ENCODE results near the gene FBLN5.

DNA sequence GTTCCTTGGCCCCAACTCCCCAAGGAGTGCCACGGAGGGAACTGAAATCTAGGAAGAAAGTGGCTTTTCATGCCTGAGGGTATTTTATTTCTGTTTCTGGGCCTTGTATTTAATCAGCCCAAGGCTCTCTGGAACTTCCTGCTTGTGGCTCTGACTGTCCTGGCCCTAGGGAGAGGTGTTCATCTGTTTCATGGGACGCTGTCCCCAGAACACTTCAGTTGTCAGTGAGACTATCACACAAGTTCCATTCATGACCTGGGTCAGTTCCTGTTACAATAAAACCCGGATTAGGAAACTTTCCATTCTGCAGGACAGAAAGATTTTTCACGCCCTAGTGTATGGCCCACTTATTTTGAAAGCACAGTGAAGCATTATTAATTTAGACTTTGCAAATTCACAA lies 61.7 kb downstream of the FBLN5 start:
- TF ChIP-seq, protein P1, sequence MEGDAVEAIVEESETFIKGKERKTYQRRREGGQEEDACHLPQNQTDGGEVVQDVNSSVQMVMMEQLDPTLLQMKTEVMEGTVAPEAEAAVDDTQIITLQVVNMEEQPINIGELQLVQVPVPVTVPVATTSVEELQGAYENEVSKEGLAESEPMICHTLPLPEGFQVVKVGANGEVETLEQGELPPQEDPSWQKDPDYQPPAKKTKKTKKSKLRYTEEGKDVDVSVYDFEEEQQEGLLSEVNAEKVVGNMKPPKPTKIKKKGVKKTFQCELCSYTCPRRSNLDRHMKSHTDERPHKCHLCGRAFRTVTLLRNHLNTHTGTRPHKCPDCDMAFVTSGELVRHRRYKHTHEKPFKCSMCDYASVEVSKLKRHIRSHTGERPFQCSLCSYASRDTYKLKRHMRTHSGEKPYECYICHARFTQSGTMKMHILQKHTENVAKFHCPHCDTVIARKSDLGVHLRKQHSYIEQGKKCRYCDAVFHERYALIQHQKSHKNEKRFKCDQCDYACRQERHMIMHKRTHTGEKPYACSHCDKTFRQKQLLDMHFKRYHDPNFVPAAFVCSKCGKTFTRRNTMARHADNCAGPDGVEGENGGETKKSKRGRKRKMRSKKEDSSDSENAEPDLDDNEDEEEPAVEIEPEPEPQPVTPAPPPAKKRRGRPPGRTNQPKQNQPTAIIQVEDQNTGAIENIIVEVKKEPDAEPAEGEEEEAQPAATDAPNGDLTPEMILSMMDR (IDR thresholded peaks at IDR 0.05) = no peak
- no peak for TF ChIP-seq POLR2A (IDR thresholded peaks at IDR 0.05)
- TF ChIP-seq EP300 (IDR thresholded peaks at IDR 0.05) = peak in 1 of 2 donors; percentile 38
